Raji (cell line): ENCODE measurements around the gene REEP6.

Source experiments
- POLR2A ChIP-seq: IDR thresholded peaks from 2 replicates; pipeline ENCODE4 v1.6.1; 2011; ENCODE audit warnings: low read depth, low read length, control low read depth; ENCODE audit not compliant: insufficient read depth

The REEP6 gene

DNA sequence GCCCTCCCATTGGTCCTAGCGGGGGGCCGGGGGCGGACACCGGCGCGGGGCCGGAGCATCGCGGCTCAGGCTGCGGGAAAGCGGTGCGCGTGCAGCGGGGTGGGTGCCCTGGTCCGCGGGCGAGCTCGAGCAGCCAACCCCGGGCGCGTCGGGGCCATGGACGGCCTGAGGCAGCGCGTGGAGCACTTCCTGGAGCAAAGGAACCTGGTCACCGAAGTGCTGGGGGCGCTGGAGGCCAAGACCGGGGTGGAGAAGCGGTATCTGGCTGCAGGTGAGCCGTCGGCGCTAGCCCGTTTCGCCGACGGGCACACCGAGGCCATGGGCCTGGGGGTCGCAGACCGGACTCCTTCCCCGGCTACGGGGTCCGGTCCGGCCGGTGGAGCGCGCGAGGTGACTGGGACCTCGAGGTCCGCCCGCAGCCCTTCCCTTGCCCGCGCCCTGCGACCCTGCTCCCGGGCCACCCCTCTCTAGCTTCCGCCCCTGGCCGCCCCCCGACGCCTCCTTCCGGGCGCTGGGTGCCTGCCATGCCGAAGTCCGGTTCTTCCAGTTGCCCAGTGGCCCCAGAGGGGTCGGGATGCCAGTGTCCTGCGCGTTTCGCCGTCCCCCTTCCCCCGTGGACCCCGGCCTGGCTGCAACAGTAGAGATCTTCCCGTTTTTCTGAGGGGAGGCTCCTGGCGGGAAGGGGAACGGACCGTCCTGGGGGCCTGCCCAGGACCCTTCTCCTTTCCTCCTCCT, at the start of gene REEP6:
TSS of gene REEP6 (plus strand) at position 68 of the 735 bp plus-strand sequence. CDS start at position 157, 89 bp downstream.
- TF ChIP-seq POLR2A, result peak; percentile 77

GRCh38 chr19:1441677-1442438, 49.1 kb upstream of the REEP6 start:
- no peak for TF ChIP-seq POLR2A

DNA sequence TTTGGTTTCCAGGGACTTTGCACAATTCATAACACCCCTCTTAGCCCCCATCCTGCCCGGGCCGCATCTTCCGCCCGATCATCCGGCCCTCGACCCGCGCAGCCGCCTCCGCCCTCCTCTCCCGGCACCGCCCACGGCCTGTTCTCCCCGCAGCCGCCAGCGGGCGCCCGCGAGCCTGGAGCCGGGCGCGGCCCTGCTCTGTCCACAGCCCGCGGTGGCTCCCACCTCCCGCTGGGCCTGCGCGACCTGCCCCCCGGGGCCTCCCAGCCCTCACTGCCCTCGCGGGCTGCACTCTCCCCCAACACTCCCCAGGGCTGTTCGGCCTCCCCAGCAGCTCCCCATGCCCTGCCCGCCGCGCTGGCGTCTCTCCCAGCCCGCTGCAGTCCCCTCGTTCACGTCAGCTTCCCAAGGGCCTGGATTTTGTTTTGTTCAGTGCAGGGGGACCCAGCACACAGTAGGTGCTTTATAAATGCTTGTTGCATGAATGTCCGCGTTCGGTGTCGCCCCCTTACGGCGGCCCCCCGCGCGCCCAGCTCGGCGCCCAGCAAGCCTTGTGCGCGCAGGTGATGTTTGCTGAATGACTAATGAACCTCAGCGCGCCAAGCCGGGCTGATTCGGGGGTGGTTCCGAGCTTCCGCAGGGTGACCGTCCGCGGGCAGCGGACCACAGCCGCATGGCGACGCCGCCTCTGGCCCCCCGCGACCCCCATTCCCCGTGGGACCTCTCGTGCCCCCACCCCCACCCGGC, 45.6 kb upstream of the REEP6 start:
- TF ChIP-seq POLR2A, result no peak

DNA sequence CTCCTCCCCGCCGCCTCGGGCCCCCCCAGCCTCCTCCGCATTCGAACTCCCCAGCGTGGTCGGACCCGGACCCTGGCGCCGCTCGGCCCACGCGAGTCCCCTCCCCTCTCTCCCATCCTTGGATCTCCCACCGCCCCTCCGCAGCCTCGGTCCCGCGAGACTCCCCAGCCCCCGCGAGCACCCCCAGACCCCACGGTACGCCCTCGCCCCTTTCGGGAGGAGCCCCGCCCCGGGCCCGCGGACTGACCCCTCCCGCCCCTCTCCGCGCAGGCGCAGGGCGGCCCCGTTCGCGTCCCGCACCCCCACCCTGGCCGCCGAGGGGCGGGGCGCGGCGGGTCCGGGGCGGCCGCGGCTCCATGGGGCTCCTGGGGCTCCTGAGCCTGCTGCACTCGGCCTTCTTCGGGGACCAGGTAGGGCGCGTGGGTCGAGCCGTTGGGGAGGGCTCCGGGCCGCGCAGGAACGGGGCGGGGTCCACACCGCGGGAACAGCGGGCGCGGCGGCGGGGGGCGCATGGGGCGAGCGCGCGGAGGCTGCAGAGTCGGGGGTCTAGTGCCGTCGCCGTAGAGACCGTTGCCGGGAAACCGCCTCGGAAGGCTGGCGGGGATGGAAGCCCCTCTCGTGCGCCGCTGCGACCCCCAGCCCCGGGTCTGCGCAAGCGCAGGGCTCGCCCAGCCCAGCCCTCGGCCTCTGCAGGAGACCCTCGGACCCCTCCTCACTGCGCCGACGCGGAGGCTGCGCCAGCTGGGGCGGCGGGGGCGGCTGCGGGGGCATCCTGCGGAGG, 44.9 kb upstream of the REEP6 start:
- no peak for TF ChIP-seq POLR2A

- no peak for TF ChIP-seq POLR2A
These were observed 44.1 kb upstream of the REEP6 start for GRCh38 chr19:1446713-1447481.

DNA sequence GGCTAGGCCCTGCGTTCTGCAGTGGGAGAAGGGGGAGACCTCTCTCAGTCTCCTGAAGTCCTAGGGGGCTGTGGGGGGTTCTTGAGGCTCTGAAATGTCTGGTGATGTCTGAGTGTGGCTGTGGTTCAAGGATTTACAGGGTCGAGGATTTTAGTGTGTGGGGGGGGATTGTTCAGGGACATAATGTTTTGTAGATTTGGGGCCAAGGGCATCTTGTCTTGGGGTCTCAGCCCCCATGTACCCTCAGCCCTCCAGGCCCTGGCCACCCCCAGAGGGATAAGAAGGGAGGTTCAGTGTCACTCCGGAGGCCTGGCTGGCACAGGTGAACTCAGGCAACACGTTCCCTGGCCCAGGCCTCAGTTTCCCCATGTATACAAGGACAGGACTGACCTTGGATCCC, 43.5 kb upstream of the REEP6 start:
- no peak for TF ChIP-seq POLR2A

DNA sequence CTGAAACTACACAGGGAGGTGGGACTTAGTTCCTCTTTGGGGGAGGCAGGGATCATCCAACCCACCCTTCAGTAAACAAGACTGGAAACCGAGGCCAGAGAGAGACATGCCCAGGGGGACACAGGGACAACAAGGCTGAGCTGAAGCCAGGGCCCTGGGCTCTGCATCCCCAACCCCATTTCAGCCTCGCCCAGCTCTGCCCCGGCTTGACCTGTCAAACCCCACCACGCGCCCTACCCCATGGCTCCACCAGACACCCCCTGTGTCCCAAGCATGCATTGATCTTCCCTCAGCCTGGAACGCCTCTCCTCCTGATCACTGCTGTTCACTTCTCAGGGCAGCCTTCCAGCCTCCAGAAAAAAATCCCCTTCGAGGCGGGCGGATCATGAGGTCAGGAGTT, 43.0 kb upstream of the REEP6 start:
- no peak for TF ChIP-seq POLR2A

GRCh38 chr19:1449467-1450442, 41.2 kb upstream of the REEP6 start, which contains the start of gene APC2:
Gene APC2, plus strand, starts transcription at chr19:1450121. Its CDS starts 2,881 bp downstream, at chr19:1453002.
- TF ChIP-seq POLR2A, result no peak

- TF ChIP-seq POLR2A, result no peak
These were observed 39.9 kb upstream of the REEP6 start for GRCh38 chr19:1450735-1451731.

DNA sequence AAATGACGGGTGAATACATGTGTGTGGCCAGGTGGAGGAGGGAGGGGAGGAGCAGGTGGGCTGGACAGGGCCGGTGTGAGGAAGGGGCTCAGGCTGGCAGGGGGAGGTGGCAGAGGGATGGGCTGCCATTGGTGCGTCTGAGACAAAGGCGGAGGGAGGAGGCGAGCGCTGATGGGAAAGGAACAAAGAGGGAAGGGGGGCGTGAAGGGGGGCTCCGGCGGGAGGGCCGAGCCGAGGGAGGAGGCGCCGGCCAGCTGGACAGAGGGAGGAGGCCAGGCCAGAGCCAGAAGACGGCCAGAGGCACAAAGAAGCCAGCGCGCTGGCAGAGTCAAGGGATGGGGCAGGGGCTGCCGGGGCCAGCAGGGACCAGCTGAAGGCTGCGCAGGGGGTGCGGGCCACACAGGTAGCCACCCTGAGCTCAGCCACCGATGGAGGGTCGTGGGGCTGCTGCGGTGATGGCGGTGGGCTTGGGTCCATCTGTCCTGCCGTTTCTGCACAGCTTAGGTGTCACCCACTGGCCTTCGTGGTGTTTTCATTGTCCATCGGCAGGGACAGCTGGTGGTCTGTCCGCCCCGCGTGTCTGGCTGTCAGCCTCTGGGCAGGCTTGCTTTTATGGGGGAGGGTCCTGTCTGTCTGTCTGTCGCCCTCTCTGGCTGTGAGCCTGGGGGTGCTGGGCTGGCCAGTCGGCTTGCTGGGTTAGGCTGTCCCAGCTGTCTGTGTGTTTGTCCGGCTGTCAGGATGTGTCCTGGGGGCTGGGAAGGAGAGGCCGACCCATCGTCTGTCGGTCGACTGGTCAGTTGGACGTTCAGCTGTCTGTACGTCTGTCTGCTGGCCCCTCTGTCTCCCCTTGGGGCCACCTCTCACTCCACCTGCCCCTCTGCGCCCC, 38.8 kb upstream of the REEP6 start:
- TF ChIP-seq POLR2A, result no peak
